G401.6 (cell line): Measurements from ENCODE around the gene NFASC.

ENCODE experiments used
- FAIRE-seq: peaks from 2 replicates; lab custom pipeline; 2012; peaks lifted over from hg19 to GRCh38; lab: Jason Lieb, UNC

NFASC gene

GRCh38 chr1:205065666-205066065 lies 195.0 kb downstream of the NFASC start:
- FAIRE-seq = no peak

DNA sequence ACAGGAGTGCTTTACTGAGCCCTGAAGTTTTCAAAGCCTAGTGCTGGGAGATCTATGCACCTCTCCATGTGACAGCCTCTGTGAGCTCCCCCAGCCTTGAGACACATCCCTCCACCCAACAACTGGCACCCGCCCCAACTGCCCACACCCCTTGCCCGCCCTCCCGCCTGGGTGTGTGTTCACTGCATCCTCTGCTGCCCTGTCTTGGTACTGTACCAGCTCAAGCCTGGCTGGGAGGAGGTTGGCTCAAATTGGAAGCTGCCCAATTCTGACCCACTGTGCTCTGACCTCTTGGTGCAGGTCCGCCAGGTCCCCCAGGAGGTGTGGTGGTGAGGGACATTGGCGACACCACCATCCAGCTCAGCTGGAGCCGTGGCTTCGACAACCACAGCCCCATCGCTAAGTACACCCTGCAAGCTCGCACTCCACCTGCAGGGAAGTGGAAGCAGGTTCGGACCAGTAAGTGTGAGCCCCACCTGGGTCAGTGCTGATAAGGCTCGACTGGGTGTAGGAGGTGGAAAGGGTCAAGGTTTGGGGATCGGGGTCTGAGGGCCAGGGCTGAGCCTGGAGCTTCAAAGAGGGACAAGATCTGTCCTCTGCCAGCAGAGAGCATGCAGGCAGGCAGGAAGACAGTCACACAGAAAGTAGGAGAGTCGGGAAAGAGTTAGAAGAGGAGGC lies 195.6 kb downstream of the NFASC start:
- no peak for FAIRE-seq

GRCh38 chr1:205067031-205067430 lies 196.4 kb downstream of the NFASC start:
- FAIRE-seq = no peak

DNA sequence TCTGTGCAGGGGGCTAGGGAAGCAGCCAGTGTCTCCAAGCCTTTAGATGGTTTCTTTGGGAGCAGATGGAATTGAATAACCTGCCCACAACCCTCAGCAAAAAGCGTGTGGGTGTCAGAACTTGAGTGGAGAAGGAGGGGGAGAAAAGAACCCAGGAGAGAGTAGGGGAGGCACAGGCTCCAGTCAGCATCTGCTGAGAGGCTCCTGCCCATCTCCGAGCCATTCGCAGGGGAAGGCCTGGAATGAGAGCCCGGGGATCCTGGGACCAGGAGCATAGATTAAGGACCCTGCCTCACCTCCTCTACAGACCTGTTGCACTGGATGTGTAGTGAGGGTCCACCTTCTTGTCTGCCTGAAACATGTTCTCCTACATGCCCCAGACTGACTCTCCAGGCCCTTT lies 197.3 kb downstream of the NFASC start:
- no peak for FAIRE-seq

DNA sequence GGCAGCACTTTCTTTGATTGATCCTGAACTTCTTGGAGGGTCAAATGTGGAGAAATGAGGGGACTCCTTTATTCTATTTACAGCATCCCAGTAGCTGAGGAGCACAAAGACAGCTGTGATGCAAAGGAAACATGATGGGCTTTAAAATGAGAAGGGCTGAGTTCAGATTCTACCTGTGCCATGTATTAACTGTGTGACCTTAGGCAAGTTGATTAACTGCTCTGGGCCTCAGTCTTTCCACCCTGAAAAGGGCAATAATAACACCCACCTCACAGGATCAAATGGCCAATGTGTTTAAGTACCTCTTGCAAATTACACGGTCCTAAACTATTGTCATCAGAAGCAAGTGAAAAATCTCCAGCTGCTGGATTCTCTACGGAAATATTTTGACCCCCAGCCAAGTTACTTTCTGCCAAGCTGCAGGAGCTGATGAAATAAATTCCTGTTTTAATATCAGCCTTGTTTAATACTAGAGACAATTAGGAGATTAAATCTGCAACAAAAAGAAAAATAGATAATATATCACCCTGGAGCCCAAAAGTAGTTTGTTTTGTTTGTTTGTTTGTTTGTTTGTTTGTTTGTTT lies 197.9 kb downstream of the NFASC start:
- FAIRE-seq = no peak

DNA sequence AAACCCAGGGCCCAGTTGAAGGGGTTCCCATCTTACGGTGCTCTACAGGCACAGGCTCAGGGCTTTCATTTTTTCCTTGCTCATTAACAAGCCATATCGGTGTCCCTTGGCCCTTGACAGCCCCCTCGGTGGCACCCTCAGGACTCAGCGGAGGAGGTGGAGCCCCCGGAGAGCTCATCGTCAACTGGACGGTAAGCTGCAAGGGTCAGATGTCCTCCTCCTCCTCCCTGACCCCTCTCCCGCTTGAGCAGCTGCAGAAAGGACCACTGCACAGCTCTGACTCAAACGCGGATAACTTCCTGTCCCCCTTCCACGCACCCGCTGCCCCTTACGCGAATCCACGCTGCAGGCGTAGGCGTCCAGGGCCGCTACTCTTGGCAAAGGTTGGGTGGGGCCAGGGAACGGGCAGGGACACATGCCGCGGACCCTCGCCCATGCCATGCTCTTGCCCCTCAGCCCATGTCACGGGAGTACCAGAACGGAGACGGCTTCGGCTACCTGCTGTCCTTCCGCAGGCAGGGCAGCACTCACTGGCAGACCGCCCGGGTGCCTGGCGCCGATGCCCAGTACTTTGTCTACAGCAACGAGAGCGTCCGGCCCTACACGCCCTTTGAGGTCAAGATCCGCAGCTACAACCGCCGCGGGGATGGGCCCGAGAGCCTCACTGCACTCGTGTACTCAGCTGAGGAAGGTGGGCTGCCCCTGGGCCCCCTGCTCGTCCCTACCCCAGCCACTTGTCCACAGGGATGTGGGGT lies 198.9 kb downstream of the NFASC start:
- no peak for FAIRE-seq

DNA sequence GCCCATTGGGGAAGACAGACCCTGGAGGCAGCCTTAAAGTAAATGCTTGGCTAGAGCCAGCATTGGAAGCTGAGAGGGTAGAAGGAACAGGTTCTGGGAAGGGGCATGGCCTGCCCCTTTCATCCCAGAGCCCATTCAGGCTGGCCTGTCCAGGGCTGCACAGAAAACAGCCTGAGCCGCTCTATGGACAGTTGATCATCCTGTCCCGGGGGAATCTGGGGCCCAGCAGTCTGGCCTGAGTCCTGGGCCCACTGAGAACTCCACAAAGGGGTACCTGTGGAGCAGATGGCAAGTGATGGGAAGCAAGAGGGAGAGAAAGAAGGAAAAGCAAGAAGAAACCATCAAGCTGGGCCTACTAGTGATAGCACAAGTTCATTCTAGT lies 200.4 kb downstream of the NFASC start:
- no peak for FAIRE-seq

DNA sequence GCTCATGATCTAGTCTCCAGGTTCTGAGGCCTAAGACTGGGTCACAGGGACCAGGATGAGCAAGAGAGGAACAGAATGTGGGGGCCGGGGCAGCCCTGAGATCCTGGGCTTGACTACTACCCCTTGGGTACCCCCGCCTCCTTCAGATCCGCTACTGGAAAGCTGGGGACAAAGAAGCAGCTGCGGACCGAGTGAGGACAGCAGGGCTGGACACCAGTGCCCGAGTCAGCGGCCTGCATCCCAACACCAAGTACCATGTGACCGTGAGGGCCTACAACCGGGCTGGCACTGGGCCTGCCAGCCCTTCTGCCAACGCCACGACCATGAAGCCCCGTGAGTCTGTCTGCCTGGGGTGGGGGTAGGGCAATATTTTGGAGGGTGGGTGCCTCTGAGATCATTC lies 201.1 kb downstream of the NFASC start:
- FAIRE-seq = no peak

GRCh38 chr1:205072286-205072685 lies 201.6 kb downstream of the NFASC start:
- FAIRE-seq = no peak
